GM12878 (cell line): ENCODE data around the gene CXCL12. TPM values are rescaled to one million over a fixed set of nuclear protein-coding genes. Genes with fewer than 3 reads are reported as not detected.

Source experiments
- ATAC-seq: fragments of 200-7000 bp; cut with Tn5 transposase; 3 replicates; pipeline ENCODE4 v1.9.1; 2020; ENCODE audit warnings: mild to moderate bottlenecking, moderate library complexity
- BruUV-seq: library from RNA; stranded (reverse); fragments of 400-500 nt; replicated peaks from 2 replicates; lab custom pipeline; 2021; lab: Mats Ljungman, UMichigan
- CTCF ChIA-PET: fragments of 300-600 bp; sonication (Branson Sonifier 250); formaldehyde crosslinking; extraction: SDS; loops from one replicate; lab custom pipeline; 2021; ENCODE audit warnings: inconsistent platforms; lab: Yijun Ruan, JAX
- POLR2A ChIA-PET: fragments of 350-600 bp; formaldehyde crosslinking; extraction: SDS; loops from one replicate; lab custom pipeline; 2021; ENCODE audit warnings: inconsistent platforms; lab: Charles Lee
- RAD21 ChIA-PET: fragments of 300-600 bp; sonication (Branson Sonifier 250); formaldehyde crosslinking; loops from one replicate; lab custom pipeline; 2023; ENCODE audit warnings: antibody characterized with exemption; ENCODE audit not compliant: unreplicated experiment; lab: Charles Lee
- SMC1A ChIA-PET: fragments of 300-600 bp; sonication (Branson Sonifier 250); formaldehyde crosslinking; loops from one replicate; lab custom pipeline; 2023; ENCODE audit not compliant: unreplicated experiment, uncharacterized antibody; lab: Charles Lee
- DNase-seq: peaks from one replicate; pipeline ENCODE4 v3.0.0-alpha.2; 2011; ENCODE audit warnings: low read depth, low spot score
- FAIRE-seq: peaks from 3 replicates; lab custom pipeline; 2011; peaks lifted over from hg19 to GRCh38; lab: Jason Lieb, UNC
- H2AFZ ChIP-seq: 2 replicates; pipeline ENCODE4 v1.6.0; 2011; ENCODE audit warnings: low read depth, low read length, control low read depth; ENCODE audit not compliant: control insufficient read depth
- H3K27ac ChIP-seq: 2 replicates; pipeline ENCODE4 v1.5.1; 2011; ENCODE audit warnings: control low read depth; ENCODE audit not compliant: control insufficient read depth, insufficient read depth
- H3K27me3 ChIP-seq, 2 experiments: replicated peaks in 1 of 2; 2 replicates each; pipeline versions ENCODE4 v1.6.0 to v1.6.1; 2011; ENCODE audit warnings: low read length in 1 of 2; ENCODE audit not compliant: control insufficient read depth in 2 of 2, insufficient read depth in 2 of 2
- H3K36me3 ChIP-seq, 2 experiments: 2 replicates each; pipeline ENCODE4 v1.5.1; 2011; ENCODE audit warnings: low read length in 1 of 2; ENCODE audit not compliant: control insufficient read depth in 2 of 2, insufficient read depth in 2 of 2
- H3K4me1 ChIP-seq: 2 replicates; pipeline ENCODE4 v1.6.1; 2011; ENCODE audit warnings: mild to moderate bottlenecking, low read length, moderate library complexity, mixed read lengths; ENCODE audit not compliant: control insufficient read depth, insufficient read depth
- H3K4me2 ChIP-seq: 2 replicates; pipeline ENCODE4 v1.6.0; 2011; ENCODE audit warnings: control low read depth; ENCODE audit not compliant: control insufficient read depth, insufficient read depth
- H3K4me3 ChIP-seq: fragments of 200-600 bp; sonication (generic); 2 replicates; pipeline ENCODE4 v1.5.1; 2016
- H3K79me2 ChIP-seq: 2 replicates; pipeline ENCODE4 v1.6.0; 2011; ENCODE audit warnings: low read length; ENCODE audit not compliant: control insufficient read depth, insufficient read depth
- H3K9ac ChIP-seq: 2 replicates; pipeline ENCODE4 v1.8.0; 2011; ENCODE audit warnings: low read length, control low read depth, mixed read lengths; ENCODE audit not compliant: control insufficient read depth, insufficient read depth
- H3K9me3 ChIP-seq: replicated peaks from 3 replicates; pipeline ENCODE4 v1.5.1; 2011; ENCODE audit warnings: mild to moderate bottlenecking, low read length; ENCODE audit not compliant: control insufficient read depth, insufficient read depth
- H4K20me1 ChIP-seq: 2 replicates; pipeline ENCODE4 v1.6.0; 2011; ENCODE audit not compliant: control insufficient read depth, insufficient read depth
- BACH1 ChIP-seq: fragments of 450-650 bp; IDR thresholded peaks from 2 replicates; pipeline ENCODE4 v1.6.1; 2017; ENCODE audit warnings: mild to moderate bottlenecking, borderline replicate concordance
- CHD4 ChIP-seq: fragments of 200-600 bp; sonication (generic); IDR thresholded peaks from 2 replicates; pipeline ENCODE4 v1.6.1; 2016; ENCODE audit warnings: mild to moderate bottlenecking
- HCFC1 ChIP-seq: fragments of 150-350 bp; IDR thresholded peaks from 2 replicates; pipeline ENCODE4 v1.6.1; 2014; ENCODE audit warnings: low read length
- IKZF1 ChIP-seq: fragments of 450-650 bp; conservative IDR thresholded peaks from 2 replicates; pipeline ENCODE4 v1.6.1; 2017; ENCODE audit warnings: antibody characterized with exemption, mild to moderate bottlenecking
- TARDBP ChIP-seq: IDR thresholded peaks from 2 replicates; pipeline ENCODE4 v1.6.1; 2016; ENCODE audit warnings: borderline replicate concordance
- WGBS: methylation state at CpG from one replicate; pipeline ENCODE4 v1.1.6; 2016; ENCODE audit warnings: low lambda C conversion rate; ENCODE audit not compliant: insufficient replicate concordance, insufficient coverage; ENCODE audit errors: missing lambda C conversion rate; 5-methylcytosine and 5-hydroxymethylcytosine counted together
- in situ Hi-C: fragments of 300-500 bp; cut with MboI; formaldehyde crosslinking; loops from 9 replicates; pipeline ENCODE4 v1.14.3; 2018; ENCODE audit warnings: mixed read lengths
- intact Hi-C: fragments of 100-400 bp; cut with micrococcal nuclease; formaldehyde crosslinking; loops from one replicate; pipeline ENCODE4 v1.14.2; 2022; ENCODE audit not compliant: unreplicated experiment
- polyA plus RNA-seq, 11 experiments: library from polyadenylated mRNA; depleted of rRNA in 4 of 11; unstranded in 6 of 11; stranded (reverse) in 5 of 11; fragments of >200 nt; fragmentation: Nextera tagmentation in 4 of 11; fragmentation: Illumina TruSeq in 1 of 11; extraction: Ambion mirVana in 4 of 11; extraction: Trizol in 1 of 11; gene quantifications; 1 replicate in 1 of 11; 2 replicates in 10 of 11; pipeline versions ENCODE4 v1.2.1 to v1.2.3, GENCODE V29; 2011 to 2016; ENCODE audit warnings: inconsistent platforms in 2 of 11, missing spikeins in 2 of 11, low read depth in 1 of 11
- total RNA-seq, 4 experiments: library from RNA; depleted of rRNA in 3 of 4; stranded (reverse); fragments of >200 nt in 3 of 4; fragmentation: Illumina TruSeq in 1 of 4; extraction: Trizol in 1 of 4; gene quantifications; 2 replicates each; pipeline versions ENCODE4 v1.2.1 to v1.2.3, GENCODE V29; 2013 to 2021
- TF ChIP-seq, protein P1 (sequence below): fragments of 450-650 bp; IDR thresholded peaks from 2 replicates; pipeline ENCODE4 v1.6.1; 2017; ENCODE audit warnings: low read depth, mild to moderate bottlenecking, moderate library complexity
- TF ChIP-seq, protein P2 (sequence below): fragments of 450-650 bp; IDR thresholded peaks from 2 replicates; pipeline ENCODE4 v1.6.1; 2017; ENCODE audit warnings: mild to moderate bottlenecking, low read depth, inconsistent platforms; ENCODE audit not compliant: poor library complexity, severe bottlenecking

CXCL12 gene
- total and polyA plus RNA-seq, 10 of the 15 experiments (the other 5 are each of a cell fraction or from before 2014, with no cell fraction given) = 0.03 to 4.5 (median 0.53) TPM

DNA sequence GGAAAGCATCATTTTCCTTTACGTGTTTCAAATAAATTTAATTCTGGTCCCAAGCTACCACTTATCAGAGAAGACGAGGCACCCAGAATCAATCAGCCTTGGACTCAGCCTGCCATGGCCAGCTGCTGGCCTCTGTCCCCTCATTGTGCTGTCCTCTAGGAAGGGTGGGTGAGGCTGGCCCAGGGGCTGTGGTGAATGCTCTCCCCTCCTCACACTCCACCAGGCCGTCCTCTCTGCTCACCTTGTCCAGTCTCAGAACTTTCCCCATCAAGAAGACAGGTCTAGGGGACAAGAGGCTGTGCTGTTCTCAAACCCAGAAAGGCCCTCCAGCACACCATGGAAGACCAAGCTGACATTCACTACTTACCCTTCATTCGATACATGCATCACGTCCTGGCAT is 36.4 kb downstream of the CXCL12 start (continued):
- TF ChIP-seq, protein P1, sequence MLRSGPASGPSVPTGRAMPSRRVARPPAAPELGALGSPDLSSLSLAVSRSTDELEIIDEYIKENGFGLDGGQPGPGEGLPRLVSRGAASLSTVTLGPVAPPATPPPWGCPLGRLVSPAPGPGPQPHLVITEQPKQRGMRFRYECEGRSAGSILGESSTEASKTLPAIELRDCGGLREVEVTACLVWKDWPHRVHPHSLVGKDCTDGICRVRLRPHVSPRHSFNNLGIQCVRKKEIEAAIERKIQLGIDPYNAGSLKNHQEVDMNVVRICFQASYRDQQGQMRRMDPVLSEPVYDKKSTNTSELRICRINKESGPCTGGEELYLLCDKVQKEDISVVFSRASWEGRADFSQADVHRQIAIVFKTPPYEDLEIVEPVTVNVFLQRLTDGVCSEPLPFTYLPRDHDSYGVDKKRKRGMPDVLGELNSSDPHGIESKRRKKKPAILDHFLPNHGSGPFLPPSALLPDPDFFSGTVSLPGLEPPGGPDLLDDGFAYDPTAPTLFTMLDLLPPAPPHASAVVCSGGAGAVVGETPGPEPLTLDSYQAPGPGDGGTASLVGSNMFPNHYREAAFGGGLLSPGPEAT = no peak
- TF ChIP-seq TARDBP (no peak), HCFC1 (no peak), BACH1 (no peak)
- TF ChIP-seq, protein P2, sequence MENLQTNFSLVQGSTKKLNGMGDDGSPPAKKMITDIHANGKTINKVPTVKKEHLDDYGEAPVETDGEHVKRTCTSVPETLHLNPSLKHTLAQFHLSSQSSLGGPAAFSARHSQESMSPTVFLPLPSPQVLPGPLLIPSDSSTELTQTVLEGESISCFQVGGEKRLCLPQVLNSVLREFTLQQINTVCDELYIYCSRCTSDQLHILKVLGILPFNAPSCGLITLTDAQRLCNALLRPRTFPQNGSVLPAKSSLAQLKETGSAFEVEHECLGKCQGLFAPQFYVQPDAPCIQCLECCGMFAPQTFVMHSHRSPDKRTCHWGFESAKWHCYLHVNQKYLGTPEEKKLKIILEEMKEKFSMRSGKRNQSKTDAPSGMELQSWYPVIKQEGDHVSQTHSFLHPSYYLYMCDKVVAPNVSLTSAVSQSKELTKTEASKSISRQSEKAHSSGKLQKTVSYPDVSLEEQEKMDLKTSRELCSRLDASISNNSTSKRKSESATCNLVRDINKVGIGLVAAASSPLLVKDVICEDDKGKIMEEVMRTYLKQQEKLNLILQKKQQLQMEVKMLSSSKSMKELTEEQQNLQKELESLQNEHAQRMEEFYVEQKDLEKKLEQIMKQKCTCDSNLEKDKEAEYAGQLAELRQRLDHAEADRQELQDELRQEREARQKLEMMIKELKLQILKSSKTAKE = no peak

DNA sequence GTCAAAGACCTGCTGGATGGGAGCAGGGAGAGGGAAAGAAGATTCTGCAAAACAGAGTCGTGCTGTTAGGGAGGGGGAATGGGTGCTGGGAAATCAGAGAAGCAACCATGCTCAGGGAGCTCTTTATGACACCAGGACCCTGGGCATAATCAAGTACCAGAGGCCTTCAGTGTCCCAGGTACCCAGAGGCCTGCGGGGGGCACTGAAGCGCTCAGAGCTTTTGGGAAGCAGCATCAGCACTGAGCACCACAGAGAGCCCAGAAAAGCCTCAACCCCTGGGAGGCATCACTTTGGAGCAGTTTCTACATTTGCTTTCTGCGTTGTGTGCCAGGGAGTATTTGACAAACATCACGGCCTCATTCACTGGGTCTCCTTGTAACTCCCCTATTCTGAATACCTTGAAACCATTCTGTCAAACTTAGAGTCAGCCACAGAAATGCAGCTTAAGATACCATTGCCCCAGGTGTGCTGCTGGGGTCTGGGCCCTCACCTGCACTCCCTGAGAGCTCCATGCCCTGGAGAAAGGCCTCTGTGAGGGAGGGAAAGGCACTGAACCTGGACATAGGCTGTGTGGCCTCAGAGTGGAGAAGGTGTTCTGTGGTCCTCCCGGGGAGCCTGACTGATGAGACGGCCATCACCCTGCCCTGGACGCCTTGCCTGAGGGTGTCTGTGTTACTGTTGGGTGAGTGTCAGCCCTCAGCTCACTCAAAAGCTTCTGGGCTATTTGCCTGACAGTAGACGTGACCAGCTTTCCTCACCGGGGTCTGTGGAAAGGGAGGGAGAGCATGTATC is 37.1 kb downstream of the CXCL12 start:
- no peak overlapping the region for H3K9ac ChIP-seq
- CTCF ChIA-PET = no interaction called here
- no peaks in the 10 kb centered on the region for H3K27me3 ChIP-seq
- no peak overlapping the region for H3K4me2 ChIP-seq
- SMC1A ChIA-PET = no interaction called here
- RAD21 ChIA-PET = no interaction called here
- no peak for DNase-seq
- H3K9me3 ChIP-seq = no peaks in the 10 kb centered on the region
- 11% methylated on average over 10 of the region's 10 CpGs for WGBS
- in situ Hi-C loops = no loop called here
- no peak for TF ChIP-seq IKZF1
- TF ChIP-seq CHD4 = no peak
- TF ChIP-seq, all 136 proteins: peak for 0
- H3K4me1 ChIP-seq = no peaks in the 10 kb centered on the region
- H3K4me3 ChIP-seq = no peak overlapping the region
- no peak overlapping the region for H3K27ac ChIP-seq
- no peak for ATAC-seq
- no TSS peak for BruUV-seq
- intact Hi-C loops = no loop called here
- POLR2A ChIA-PET = no interaction called here
- FAIRE-seq = no peak
- H3K79me2 ChIP-seq = no peaks in the 10 kb centered on the region
- no peaks in the 10 kb centered on the region for H3K36me3 ChIP-seq
- no peak overlapping the region for H2AFZ ChIP-seq
- H4K20me1 ChIP-seq = no peaks in the 10 kb centered on the region
